ENCODE results near the gene PI4K2A.

- TF ChIP-seq CTCF (IDR thresholded peaks at IDR 0.05), result no peak
- TF ChIP-seq POLR2A (IDR thresholded peaks at IDR 0.05), result no peak
These were observed 7.3 kb upstream of the PI4K2A start, which contains the start of gene MORN4 for GRCh38 chr10:97632949-97633884.
